Measurements from ENCODE around the gene MYT1. TPM values are rescaled to one million over a fixed set of nuclear protein-coding genes. Genes with fewer than 3 reads are reported as not detected.
"Not testable (repeated sequence)": the region's sequence is repeated elsewhere in the genome, so short reads cannot be mapped to it uniquely, and the experiment has no call there.

The MYT1 gene
- total and polyA plus RNA-seq, 9 of the 15 experiments (the other 6 are each of a cell fraction or from before 2014, with no cell fraction given) = 0.02 to 0.12 (median 0.06) TPM; not detected in 4

GRCh38 chr20:64285579-64286446, 121.6 kb downstream of the MYT1 start (continued):
- TF ChIP-seq NCOA2 (IDR thresholded peaks at IDR 0.05; ENCODE audit: partially characterized antibody in 2 of 2) (peak in 1 of 2 experiments; percentile 36), ARID1B (IDR thresholded peaks at IDR 0.05) (0 out of 2 replicates have a peak, but pooled peaks have one; percentile 37), ZBTB43 (CRISPR knock-in tag; IDR thresholded peaks at IDR 0.05) (0 out of 2 replicates have a peak, but pooled peaks have one; percentile 31), NFIC (IDR thresholded peaks at IDR 0.05) (peak; percentile 50), TEAD1 (CRISPR knock-in tag; IDR thresholded peaks at IDR 0.05) (peak in 1 of 2 experiments; percentile 79; a peak in 2 of 4 replicates), ZMIZ1 (IDR thresholded peaks at IDR 0.05; ENCODE audit: low read depth in 2 of 2, low read length in 2 of 2) (0 out of 4 replicates have a peak, but pooled peaks of 1 of the 2 experiments have one; percentile 13), REST (IDR thresholded peaks at IDR 0.05; ENCODE audit: borderline replicate concordance) (peak; percentile 92), THAP12 (CRISPR knock-in tag; IDR thresholded peaks at IDR 0.05) (peak; percentile 76; the same call in 1 of the 2 replicates)
- TF ChIP-seq REST (CRISPR knock-in tag; IDR thresholded peaks at IDR 0.05; ENCODE audit: low read depth) = not testable (repeated sequence)
